Endothelial cell (in vitro differentiated cells): ENCODE data around the gene MEIS1. TPM values are rescaled to one million over a fixed set of nuclear protein-coding genes. Genes with fewer than 3 reads are reported as not detected.

Experiments used
- DNase-seq: peaks from one replicate; pipeline ENCODE4 v3.0.0; 2021; ENCODE audit warnings: low spot score
- H3K27ac Mint-ChIP-seq: one replicate; pipeline ENCODE4 v1.8.0; 2021; ENCODE audit warnings: mixed read lengths, inconsistent platforms; ENCODE audit not compliant: unreplicated experiment
- H3K27me3 Mint-ChIP-seq: one replicate; pipeline ENCODE4 v1.8.0; 2021; ENCODE audit warnings: mild to moderate bottlenecking, moderate library complexity, mixed read lengths, inconsistent platforms; ENCODE audit not compliant: unreplicated experiment
- H3K36me3 Mint-ChIP-seq: one replicate; pipeline ENCODE4 v1.8.0; 2021; ENCODE audit warnings: mild to moderate bottlenecking, low read depth, mixed read lengths, inconsistent platforms; ENCODE audit not compliant: unreplicated experiment
- H3K4me1 Mint-ChIP-seq: one replicate; pipeline ENCODE4 v1.8.0; 2021; ENCODE audit warnings: mild to moderate bottlenecking, mixed read lengths, inconsistent platforms; ENCODE audit not compliant: unreplicated experiment
- H3K4me3 Mint-ChIP-seq: one replicate; pipeline ENCODE4 v1.8.0; 2021; ENCODE audit warnings: mild to moderate bottlenecking, mixed read lengths, inconsistent platforms; ENCODE audit not compliant: unreplicated experiment
- H3K9me3 Mint-ChIP-seq: one replicate; pipeline ENCODE4 v1.8.0; 2021; ENCODE audit warnings: mixed read lengths, inconsistent platforms; ENCODE audit not compliant: unreplicated experiment
- total RNA-seq: library from RNA; stranded (reverse); fragmentation: NEBNext Ultra II Directional; extraction: Animal tissue kit (Norgen Biotek cat#: 25700); gene quantifications from one replicate; pipeline ENCODE4 v1.2.1, GENCODE V29; 2021; ENCODE audit not compliant: unreplicated experiment
- TF ChIP-seq, protein P1 (sequence below): fragments of 200-600 bp; sonication (generic); IDR thresholded peaks from one replicate; pipeline ENCODE4 v1.5.0; 2021; ENCODE audit warnings: antibody characterized with exemption; ENCODE audit not compliant: unreplicated experiment

The MEIS1 gene
- total RNA-seq, 1 donor from 2014 or later = 13.3 TPM

DNA sequence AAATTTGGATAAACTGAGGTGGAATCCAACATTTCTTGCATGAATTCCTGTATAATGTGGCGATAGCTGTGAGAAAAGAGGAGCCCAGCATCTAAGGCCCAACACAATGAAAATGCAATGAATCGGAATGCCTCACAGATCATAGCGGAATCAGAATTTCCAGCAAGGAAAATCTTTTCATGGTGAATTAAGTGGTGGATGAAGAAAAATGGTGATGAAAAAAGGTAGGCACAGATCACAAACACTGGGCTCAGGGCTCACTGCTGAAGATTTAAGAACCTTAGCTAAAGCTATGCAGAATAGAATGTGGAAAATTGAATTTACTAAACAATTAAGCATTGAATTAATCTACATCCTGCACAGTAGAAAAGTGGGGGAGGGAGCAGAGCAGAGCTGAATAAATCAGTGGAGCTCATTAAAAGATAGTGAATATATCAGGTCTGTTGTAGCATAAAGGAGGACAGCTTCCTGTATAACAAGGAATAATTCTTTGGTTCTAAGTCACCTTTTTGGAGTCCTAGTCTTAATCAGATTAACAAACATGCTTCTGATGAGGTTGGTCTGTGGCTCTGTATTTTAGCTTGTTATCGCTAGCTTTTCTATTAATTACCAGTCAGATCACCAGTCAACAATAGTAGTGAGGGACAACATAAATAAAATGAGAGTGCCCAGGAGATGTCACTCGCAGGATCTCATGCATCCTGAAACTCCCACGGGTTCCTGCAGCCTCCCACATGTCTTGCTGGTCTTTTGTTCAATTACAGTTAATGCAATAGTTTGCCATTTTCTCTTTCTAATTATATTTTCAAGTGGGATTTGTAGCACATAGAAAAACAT lies 27.0 kb downstream of the MEIS1 start:
- H3K27me3 Mint-ChIP-seq = no peaks in the 10 kb centered on the region
- no peak for DNase-seq
- TF ChIP-seq, protein P1, sequence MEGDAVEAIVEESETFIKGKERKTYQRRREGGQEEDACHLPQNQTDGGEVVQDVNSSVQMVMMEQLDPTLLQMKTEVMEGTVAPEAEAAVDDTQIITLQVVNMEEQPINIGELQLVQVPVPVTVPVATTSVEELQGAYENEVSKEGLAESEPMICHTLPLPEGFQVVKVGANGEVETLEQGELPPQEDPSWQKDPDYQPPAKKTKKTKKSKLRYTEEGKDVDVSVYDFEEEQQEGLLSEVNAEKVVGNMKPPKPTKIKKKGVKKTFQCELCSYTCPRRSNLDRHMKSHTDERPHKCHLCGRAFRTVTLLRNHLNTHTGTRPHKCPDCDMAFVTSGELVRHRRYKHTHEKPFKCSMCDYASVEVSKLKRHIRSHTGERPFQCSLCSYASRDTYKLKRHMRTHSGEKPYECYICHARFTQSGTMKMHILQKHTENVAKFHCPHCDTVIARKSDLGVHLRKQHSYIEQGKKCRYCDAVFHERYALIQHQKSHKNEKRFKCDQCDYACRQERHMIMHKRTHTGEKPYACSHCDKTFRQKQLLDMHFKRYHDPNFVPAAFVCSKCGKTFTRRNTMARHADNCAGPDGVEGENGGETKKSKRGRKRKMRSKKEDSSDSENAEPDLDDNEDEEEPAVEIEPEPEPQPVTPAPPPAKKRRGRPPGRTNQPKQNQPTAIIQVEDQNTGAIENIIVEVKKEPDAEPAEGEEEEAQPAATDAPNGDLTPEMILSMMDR = no peak
- no peaks in the 10 kb centered on the region for H3K4me1 Mint-ChIP-seq
- no peaks in the 10 kb centered on the region for H3K9me3 Mint-ChIP-seq
- no peak overlapping the region for H3K4me3 Mint-ChIP-seq
- H3K27ac Mint-ChIP-seq = no peak overlapping the region
- no peaks in the 10 kb centered on the region for H3K36me3 Mint-ChIP-seq

DNA sequence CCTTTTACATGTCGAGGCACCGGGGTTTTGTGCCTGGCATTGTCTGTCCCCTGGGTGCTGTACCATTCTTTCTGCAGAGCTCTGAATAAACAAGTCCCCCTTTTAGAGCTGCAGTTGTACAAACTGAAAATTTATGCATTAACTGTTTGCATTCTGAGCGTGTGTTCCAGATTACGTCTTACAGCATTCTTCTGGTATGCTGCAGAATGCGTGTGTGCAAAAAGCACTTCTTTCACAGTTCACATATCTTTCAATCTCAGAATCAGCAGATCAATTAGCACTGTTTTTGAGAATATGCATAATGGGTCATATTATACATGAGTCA lies 27.5 kb downstream of the MEIS1 start:
- Mint-ChIP-seq H3K4me3 (no peak overlapping the region), H3K27me3 (no peaks in the 10 kb centered on the region), H3K27ac (no peak overlapping the region), H3K36me3 (no peaks in the 10 kb centered on the region), H3K9me3 (no peaks in the 10 kb centered on the region), H3K4me1 (no peaks in the 10 kb centered on the region)
- TF ChIP-seq, protein P1 = no peak
- no peak for DNase-seq

DNA sequence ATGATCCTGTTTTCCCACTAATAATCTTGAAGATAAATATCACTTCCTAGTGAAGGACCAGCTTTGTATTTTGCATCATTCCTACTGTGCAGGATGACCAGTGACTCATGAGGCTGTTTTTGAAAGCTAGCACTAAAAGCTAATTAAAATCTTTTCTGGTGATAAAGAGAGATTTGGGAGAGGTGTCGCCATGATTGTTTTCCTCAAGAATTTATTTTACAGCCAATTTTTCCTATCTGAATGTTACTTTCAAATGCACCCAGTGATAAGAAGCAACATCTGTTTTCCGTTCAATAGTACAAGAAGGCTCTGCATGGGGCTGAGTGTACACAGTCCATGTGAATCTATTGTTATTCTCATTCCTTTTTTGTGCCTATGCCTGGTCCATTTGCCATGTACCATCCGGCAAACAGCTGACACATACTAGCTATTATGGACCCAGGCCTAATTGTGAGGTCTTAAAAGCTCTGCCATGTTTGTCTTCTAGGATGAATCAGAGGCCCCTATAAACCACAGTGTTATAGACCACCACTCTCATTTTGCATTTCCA lies 28.4 kb downstream of the MEIS1 start:
- H3K4me1 Mint-ChIP-seq = no peaks in the 10 kb centered on the region
- no peak overlapping the region for H3K27ac Mint-ChIP-seq
- H3K9me3 Mint-ChIP-seq = no peaks in the 10 kb centered on the region
- H3K36me3 Mint-ChIP-seq = no peaks in the 10 kb centered on the region
- TF ChIP-seq, protein P1 = no peak
- DNase-seq = no peak
- no peaks in the 10 kb centered on the region for H3K27me3 Mint-ChIP-seq
- H3K4me3 Mint-ChIP-seq = no peak overlapping the region

DNA sequence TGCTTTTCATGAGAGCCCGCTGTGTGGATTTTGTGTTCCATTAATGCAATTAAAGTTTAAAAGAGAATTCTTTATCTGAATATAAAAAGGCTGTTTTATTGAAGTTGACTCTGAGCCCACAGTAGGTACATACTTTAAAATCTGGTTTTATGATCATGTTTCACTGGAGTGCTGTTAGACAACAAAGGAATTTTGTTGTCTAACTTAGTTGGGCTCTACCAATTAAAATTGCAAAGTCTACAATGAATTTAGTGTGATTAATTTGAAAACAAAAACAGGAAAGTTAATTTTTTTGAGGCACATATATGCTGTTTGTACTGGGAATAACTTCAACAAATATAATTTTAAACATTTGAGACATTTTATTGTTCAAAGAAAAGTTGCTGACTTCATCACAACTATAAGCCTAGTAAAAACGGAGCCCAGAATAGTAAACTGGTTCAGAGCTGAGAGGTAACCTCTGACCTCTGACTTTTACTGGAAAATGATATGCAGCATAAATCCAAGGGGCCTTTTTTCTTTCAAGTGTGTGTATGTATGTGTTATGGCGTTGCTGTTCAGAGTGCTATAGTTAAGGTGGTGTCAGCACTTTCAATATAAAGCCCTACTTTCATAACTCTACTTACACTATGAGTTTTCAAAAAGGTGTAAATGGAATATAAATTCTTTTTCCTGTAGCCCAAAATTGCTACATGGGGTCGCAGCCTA lies 30.2 kb downstream of the MEIS1 start:
- Mint-ChIP-seq H3K27me3 (no peaks in the 10 kb centered on the region), H3K9me3 (no peaks in the 10 kb centered on the region), H3K4me3 (no peak overlapping the region), H3K36me3 (no peaks in the 10 kb centered on the region), H3K27ac (no peak overlapping the region), H3K4me1 (peaks cover 6% of the 10 kb centered on the region)
- TF ChIP-seq, protein P1 = no peak
- no peak for DNase-seq

DNA sequence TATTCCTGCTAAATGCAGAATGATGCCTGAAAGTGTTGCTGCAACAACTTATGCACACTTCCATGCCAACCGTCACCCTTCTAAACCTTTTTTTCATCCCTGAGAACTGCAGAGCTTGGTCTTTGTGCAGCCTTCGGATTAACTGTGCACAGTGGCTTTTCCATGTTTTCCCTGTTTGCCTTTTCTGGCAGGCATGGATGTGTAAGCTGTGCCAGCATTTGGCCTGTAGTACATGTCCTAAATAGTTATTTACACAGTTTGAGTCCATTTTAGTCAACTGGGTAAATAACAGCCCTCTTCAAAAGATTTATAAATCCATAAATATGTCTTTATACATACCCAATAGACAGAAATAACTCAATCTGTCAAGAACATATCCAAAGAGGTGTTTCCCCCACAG lies 31.5 kb downstream of the MEIS1 start:
- peaks cover 6% of the 10 kb centered on the region for H3K4me1 Mint-ChIP-seq
- no peaks in the 10 kb centered on the region for H3K9me3 Mint-ChIP-seq
- no peak for DNase-seq
- TF ChIP-seq, protein P1 = no peak
- H3K4me3 Mint-ChIP-seq = no peak overlapping the region
- H3K36me3 Mint-ChIP-seq = no peaks in the 10 kb centered on the region
- no peak overlapping the region for H3K27ac Mint-ChIP-seq
- no peaks in the 10 kb centered on the region for H3K27me3 Mint-ChIP-seq
